Cerebellar nuclear complex (tissue), 1 donor: ENCODE results near the gene GJD3.
"Not testable (repeated sequence)": the region's sequence is repeated elsewhere in the genome, so short reads cannot be mapped to it uniquely, and the experiment has no call there.

Experiments
- DNase-seq, 2 experiments: peaks; one replicate each; lab custom pipeline; 2025; lab: John Stamatoyannopoulos, UW

GJD3 gene, protein sequence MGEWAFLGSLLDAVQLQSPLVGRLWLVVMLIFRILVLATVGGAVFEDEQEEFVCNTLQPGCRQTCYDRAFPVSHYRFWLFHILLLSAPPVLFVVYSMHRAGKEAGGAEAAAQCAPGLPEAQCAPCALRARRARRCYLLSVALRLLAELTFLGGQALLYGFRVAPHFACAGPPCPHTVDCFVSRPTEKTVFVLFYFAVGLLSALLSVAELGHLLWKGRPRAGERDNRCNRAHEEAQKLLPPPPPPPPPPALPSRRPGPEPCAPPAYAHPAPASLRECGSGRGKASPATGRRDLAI

GRCh38 chr17:40364121-40364861, at the start of gene GJD3:
GJD3 (minus strand) TSS chr17:40364737; CDS start chr17:40363815, 922 bp downstream.
- no peak for DNase-seq

GRCh38 chr17:40414312-40414711, 49.8 kb upstream of the GJD3 start:
- DNase-seq = not testable (repeated sequence)

- no peak for DNase-seq
Observed at GRCh38 chr17:40412880-40413279, 48.3 kb upstream of the GJD3 start.

- no peak for DNase-seq
Observed at GRCh38 chr17:40411821-40412220, 47.3 kb upstream of the GJD3 start.

DNA sequence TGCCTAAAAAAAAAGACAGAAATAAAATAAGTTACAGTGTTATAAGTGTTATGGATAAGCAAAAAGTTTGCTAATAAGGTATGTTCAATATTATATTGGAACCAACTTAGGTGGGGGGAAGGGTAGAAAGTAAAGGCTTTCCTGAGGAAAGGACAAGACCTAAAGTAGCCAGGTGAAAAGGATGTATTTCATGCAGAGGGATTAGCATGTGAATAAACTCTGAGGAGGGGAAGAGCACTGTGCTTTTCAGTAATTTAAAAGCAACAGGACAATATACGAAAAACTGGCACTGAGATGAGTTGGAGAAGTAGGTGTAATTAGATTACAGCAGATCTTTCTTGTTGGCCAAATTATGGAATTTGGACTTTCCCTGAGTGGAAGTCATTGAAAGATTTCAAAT, 45.5 kb upstream of the GJD3 start:
- DNase-seq = no peak

DNA sequence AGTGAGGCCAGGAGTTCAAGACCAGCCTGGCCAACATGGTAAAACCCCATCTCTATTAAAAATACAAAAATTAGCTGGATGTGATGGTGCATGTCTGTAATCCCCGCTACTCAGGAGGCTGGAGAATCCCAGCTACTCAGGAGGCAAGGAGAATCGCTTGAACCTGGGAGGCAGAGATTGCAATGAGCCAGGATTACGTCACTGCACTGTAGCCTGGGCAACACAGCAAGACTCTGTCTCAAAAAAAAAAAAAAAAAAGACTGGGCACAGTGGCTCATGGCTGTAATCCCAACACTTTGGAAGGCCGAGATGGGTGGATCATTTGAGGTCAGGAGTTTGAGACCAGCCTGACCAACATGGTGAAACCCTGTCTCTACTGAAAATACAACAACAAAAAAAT, 45.0 kb upstream of the GJD3 start:
- not testable (repeated sequence) for DNase-seq

- DNase-seq = no peak
Observed at GRCh38 chr17:40407460-40407859, 42.9 kb upstream of the GJD3 start.

DNA sequence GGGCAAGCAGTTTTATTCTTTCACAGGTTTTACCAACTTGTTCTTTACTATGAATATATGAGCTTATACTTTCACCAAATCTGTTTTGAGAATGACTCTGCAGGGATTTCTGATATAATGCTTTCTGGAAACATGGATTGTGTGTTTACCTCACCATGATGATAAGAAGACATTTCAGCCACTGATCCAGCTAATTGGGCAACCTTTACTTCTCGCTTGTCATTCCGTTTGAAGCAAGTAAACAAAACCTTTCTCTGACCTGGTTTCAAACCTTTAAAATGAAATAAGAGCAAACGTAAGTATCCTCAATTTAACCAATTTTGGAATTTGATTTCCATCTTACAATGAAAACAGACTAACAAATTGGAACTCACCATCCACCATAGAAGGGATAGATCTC, 39.5 kb upstream of the GJD3 start:
- no peak for DNase-seq

GRCh38 chr17:40402668-40403067, 38.1 kb upstream of the GJD3 start:
- DNase-seq = no peak

DNA sequence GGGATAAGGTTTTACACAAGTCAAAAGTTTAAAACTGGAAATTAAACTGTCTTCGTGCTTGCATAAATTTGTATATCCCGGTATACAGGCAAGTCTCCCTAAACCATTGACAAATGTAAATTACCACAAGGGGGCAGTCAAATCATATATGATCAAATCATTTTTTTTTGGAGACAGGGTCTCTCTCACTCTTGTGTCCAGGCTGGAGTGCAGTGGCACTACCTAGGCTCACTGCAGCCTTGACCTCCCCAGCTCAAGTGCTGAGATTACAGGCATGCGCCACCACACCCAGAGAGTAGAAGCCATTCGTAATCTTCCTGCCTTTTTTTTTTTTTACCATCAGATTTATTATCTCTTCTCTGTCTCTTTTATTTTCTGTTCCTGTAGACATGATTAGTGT, 34.6 kb upstream of the GJD3 start:
- no peak for DNase-seq

- not testable (repeated sequence) for DNase-seq
Observed at GRCh38 chr17:40386555-40386954, 22.0 kb upstream of the GJD3 start.

GRCh38 chr17:40382251-40382650, 17.7 kb upstream of the GJD3 start:
- no peak for DNase-seq

DNA sequence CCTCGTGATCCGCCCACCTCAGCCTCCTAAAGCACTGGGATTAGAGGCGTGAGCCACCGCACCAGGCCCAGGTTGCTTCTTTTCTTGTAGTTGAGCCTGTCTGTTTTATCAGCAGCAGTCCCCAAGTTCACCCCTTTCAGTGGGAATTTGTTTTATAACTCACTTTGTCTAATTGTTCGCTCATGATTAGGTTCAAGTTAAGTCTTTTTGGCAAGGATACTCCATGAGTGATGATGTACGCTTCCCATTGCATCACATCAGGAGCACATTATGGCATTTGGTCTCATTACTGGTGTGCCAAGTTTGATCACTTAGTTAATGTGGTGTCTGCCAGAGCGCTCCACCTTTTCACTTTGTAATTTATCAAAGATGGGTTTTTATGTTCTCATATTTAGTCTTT, 14.4 kb upstream of the GJD3 start:
- DNase-seq = no peak

DNA sequence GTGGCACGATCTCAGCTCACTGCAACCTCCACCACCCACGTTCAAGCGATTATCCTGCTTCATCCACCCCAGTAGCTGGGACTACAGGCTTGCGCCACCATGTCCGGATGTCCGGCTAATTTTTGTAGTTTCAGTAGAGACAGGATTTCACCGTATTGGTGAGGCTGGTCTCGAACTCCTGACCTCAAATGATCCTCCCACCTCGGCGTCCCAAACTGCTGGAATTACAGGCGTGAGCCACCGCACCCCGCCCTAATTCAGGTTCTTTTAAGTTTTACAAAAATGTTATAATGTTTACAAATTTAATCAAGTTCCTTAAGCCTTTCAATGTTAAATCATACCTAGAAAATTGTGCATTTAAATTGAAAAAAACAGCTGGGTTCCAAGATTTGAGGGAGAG, 13.3 kb upstream of the GJD3 start:
- DNase-seq = no peak

DNA sequence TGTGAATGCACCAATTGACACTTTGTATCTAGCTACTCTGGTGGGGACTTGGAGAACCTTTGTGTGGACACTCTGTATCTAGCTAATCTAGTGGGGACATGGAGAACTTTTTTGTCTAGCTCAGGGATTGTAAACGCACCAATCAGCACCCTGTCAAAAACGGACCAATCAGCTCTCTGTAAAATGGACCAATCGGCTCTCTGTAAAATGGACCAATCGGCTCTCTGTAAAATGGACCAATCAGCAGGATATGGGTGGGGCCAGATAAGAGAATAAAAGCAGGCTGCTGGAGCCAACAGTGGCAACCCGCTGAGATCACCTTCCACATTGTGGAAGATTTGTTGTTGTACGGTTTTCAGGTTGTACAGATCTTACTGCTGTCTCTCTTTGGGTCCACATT, 12.0 kb upstream of the GJD3 start:
- DNase-seq = not testable (repeated sequence)

DNA sequence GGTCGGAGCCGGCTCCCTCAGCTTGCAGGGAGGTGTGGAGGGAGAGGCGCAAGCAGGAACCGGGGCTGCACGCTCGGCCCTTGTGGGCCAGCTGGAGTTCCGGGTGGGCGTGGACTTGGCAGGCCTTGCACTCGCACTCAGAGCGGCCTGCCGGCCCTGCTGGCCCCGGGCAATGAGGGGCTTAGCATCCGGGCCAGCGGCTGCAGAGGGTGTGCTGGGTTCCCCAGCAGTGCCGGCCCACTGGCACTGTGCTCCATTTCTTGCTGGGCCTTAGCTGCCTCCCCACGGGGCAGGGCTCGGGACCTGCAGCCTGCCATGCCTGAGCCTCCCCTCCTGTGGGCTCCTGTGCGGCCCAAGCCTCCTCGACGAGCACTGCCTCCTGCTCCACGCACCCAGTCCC, 11.2 kb upstream of the GJD3 start:
- not testable (repeated sequence) for DNase-seq

DNA sequence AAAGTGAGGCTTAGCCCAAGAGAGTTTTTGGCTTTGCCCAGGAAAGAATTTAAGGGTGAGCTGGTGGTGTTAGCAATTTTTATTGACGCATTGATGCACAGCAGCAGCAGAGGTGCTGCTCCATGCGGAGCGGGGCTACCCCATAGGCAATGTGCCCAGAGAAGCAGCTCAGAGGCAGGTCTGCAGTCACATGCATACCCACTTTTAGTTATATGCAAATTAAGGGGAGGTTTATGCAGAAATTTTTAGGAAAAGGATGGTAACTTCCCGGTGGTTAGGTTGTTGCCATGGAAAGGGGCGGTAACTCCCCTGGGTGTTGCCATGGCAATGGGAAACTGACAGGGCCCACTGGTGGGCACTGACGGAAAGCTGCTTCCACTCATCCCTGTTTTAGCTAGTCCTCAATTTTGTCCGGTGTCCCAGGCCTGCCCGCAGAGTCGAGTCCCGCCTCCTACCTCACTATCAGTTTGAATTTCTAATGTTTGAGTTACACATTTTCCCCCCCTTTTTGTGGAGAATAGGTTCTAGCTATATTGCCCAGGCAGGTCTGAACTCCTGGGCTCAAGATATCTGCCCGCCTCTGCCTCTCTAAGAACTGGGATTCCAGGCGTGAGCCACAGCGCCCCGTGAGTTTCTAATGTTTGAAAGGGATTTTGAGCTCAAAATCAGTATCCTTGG, 10.4 kb upstream of the GJD3 start:
- DNase-seq = no peak

DNA sequence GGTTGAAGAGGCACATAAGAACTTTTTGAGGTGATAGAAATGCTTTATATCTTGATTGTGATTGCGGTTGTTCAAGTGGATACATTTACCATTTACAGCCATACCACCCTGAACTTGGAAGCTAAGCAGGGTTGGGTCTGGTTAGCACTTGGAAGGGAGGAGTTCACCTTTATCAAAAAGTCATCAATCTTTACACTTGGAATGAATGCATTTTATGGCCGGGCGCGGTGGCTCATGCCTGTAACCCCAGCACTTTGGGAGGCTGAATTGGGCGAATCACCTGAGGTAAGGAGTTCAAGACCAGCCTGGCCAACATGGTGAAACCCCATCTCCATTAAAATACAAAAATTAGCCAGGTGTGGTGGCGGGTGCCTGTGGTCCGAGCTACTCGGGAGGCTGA, 9.5 kb upstream of the GJD3 start:
- no peak for DNase-seq

DNA sequence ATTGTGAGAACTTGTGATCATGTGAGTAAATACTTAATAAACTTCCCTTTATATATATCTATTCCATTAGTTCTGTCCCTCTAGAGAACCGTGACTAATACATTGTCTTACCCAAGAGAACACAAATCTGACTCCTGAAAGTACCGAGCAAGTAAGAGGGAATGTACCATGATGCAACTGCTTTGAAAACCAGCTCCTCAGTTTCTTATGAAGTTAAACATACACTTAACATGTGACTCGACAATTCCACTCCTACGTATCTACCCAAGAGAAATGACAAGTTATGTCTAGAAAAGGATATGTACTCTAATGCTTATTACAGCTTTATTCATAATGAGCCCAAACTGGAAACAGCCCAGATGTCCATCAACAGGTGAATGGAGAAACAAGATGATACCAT, 8.8 kb upstream of the GJD3 start:
- no peak for DNase-seq

- DNase-seq = not testable (repeated sequence)
Observed at GRCh38 chr17:40372644-40373043, 8.1 kb upstream of the GJD3 start.

DNA sequence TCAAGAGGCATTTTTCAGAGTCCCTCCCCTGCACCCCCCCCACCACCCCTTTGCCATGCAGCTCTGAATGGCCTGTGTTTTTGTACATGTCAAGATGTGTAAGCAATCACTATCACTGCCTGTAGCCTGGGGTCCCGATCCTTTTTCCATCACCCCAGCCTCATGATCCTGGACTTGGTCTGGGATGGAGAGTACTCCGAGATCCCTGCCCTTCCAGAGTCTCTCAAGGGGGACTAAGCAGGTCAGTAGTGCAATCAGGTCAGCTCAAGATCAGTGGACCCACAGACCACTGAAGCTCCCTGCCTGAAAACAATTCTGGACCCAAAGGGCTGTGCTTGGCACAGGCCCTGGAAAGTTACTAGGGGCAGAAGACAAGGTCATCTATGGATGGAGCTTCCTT, 7.5 kb upstream of the GJD3 start:
- no peak for DNase-seq

GRCh38 chr17:40371261-40371929, 6.9 kb upstream of the GJD3 start:
- DNase-seq = no peak

GRCh38 chr17:40369923-40370322, 5.4 kb upstream of the GJD3 start:
- no peak for DNase-seq
